Stimulated activated CD8-positive, alpha-beta memory T cell treated with anti-CD3 and anti-CD28 coated beads, Interleukin-7, amount 100 ng/mL, for 1 hour (primary cell): ENCODE measurements around the gene DMD.

Experiments used
- DNase-seq, 2 donors: peaks; one replicate each; pipeline ENCODE4 v3.0.0-alpha.2; 2020; ENCODE audit warnings: low read depth in 2 of 2

Gene DMD

GRCh38 chrX:31353095-31353494 is 1858.3 kb downstream of the DMD start:
- DNase-seq: no peak

- DNase-seq: no peak
These were observed 1860.6 kb downstream of the DMD start for GRCh38 chrX:31350808-31351074.

- DNase-seq: no peak
These were observed 1861.8 kb downstream of the DMD start for GRCh38 chrX:31349515-31349914.

- no peak for DNase-seq
These were observed 1870.8 kb downstream of the DMD start for GRCh38 chrX:31340587-31340986.

- DNase-seq: no peak
These were observed 1872.4 kb downstream of the DMD start for GRCh38 chrX:31338991-31339350.

- DNase-seq: no peak
These were observed 1874.0 kb downstream of the DMD start for GRCh38 chrX:31337332-31337731.

GRCh38 chrX:31336419-31336818 is 1874.9 kb downstream of the DMD start:
- no peak for DNase-seq

- DNase-seq: no peak
These were observed 1876.4 kb downstream of the DMD start for GRCh38 chrX:31334997-31335396.

GRCh38 chrX:31333165-31333831 is 1878.1 kb downstream of the DMD start:
- DNase-seq: no peak

- DNase-seq: no peak
These were observed 1879.4 kb downstream of the DMD start for GRCh38 chrX:31331928-31332327.

GRCh38 chrX:31331015-31331414 is 1880.3 kb downstream of the DMD start:
- no peak for DNase-seq

GRCh38 chrX:31329298-31329697 is 1882.1 kb downstream of the DMD start:
- no peak for DNase-seq

- DNase-seq: no peak
These were observed 1887.7 kb downstream of the DMD start for GRCh38 chrX:31323658-31324057.

GRCh38 chrX:31320740-31321139 is 1890.6 kb downstream of the DMD start:
- DNase-seq: no peak

GRCh38 chrX:31319586-31319985 is 1891.8 kb downstream of the DMD start:
- DNase-seq: no peak

- DNase-seq: no peak
These were observed 1892.5 kb downstream of the DMD start for GRCh38 chrX:31318866-31319265.

GRCh38 chrX:31316340-31316991 is 1894.9 kb downstream of the DMD start:
- DNase-seq: no peak

- no peak for DNase-seq
These were observed 1896.4 kb downstream of the DMD start for GRCh38 chrX:31314921-31315320.

- DNase-seq: no peak
These were observed 1903.4 kb downstream of the DMD start for GRCh38 chrX:31307952-31308351.

- no peak for DNase-seq
These were observed 1908.7 kb downstream of the DMD start for GRCh38 chrX:31302573-31303075.

GRCh38 chrX:31301941-31302340 is 1909.4 kb downstream of the DMD start:
- DNase-seq: no peak

- no peak for DNase-seq
These were observed 1910.1 kb downstream of the DMD start for GRCh38 chrX:31301203-31301602.

- no peak for DNase-seq
These were observed 1912.4 kb downstream of the DMD start for GRCh38 chrX:31298916-31299315.

- no peak for DNase-seq
These were observed 1913.5 kb downstream of the DMD start for GRCh38 chrX:31297881-31298280.
